Stomach smooth muscle (tissue), 2 donors: ENCODE measurements around the gene PTGS1.
"Not testable (repeated sequence)": the region's sequence is repeated elsewhere in the genome, so short reads cannot be mapped to it uniquely, and the experiment has no call there.

Experiments used
- H3K27ac ChIP-seq: one replicate; pipeline ENCODE4 v1.7.0; 2013; ENCODE audit warnings: mild to moderate bottlenecking, low read length, inconsistent platforms
- H3K27me3 ChIP-seq, 2 donors: one replicate each; pipeline ENCODE4 v1.7.0; 2013; ENCODE audit warnings: low read length in 2 of 2; ENCODE audit not compliant: insufficient read depth in 2 of 2, control insufficient read depth in 1 of 2
- H3K36me3 ChIP-seq, 2 donors: one replicate each; pipeline ENCODE4 v1.7.0; 2013; ENCODE audit warnings: low read length in 2 of 2; ENCODE audit not compliant: control insufficient read depth in 2 of 2, insufficient read depth in 2 of 2
- H3K4me1 ChIP-seq: one replicate; pipeline ENCODE4 v1.7.0; 2013; ENCODE audit warnings: low read length; ENCODE audit not compliant: control insufficient read depth, insufficient read depth
- H3K4me3 ChIP-seq, 2 donors: one replicate each; pipeline ENCODE4 v1.7.0; 2013; ENCODE audit warnings: low read length in 2 of 2
- H3K9ac ChIP-seq, 2 donors: one replicate each; pipeline ENCODE4 v1.7.0; 2013; ENCODE audit warnings: low read length in 2 of 2, mild to moderate bottlenecking in 1 of 2
- H3K9me3 ChIP-seq, 2 donors: one replicate each; pipeline ENCODE4 v1.7.0; 2013; ENCODE audit warnings: low read length in 2 of 2; ENCODE audit not compliant: control insufficient read depth in 2 of 2
- donor health status: healthy.
- donor health status: Pancreatic carcinoma.

PTGS1 gene

GRCh38 chr9:122401896-122402295 lies 31.1 kb downstream of the PTGS1 start:
- Histone ChIP-seq H3K27me3 (no peaks in the 10 kb centered on the region), H3K9me3 (no peaks in the 10 kb centered on the region), H3K4me1 (peaks cover 5% of the 10 kb centered on the region), H3K9ac (no peak overlapping the region), H3K4me3 (no peak overlapping the region), H3K27ac (no peak overlapping the region), H3K36me3 (no peaks in the 10 kb centered on the region)

GRCh38 chr9:122402403-122402871 lies 31.6 kb downstream of the PTGS1 start:
- Histone ChIP-seq H3K4me1 (peaks cover 5% of the 10 kb centered on the region), H3K9ac (no peak overlapping the region), H3K4me3 (no peak overlapping the region), H3K27me3 (no peaks in the 10 kb centered on the region), H3K27ac (no peak overlapping the region), H3K9me3 (no peaks in the 10 kb centered on the region), H3K36me3 (no peaks in the 10 kb centered on the region)

- H3K4me3 ChIP-seq, result no peak overlapping the region
- no peak overlapping the region for H3K9ac ChIP-seq
- H3K36me3 ChIP-seq, result no peaks in the 10 kb centered on the region
- peaks cover 5% of the 10 kb centered on the region for H3K4me1 ChIP-seq
- no peak overlapping the region for H3K27ac ChIP-seq
- H3K9me3 ChIP-seq, result no peaks in the 10 kb centered on the region
- no peaks in the 10 kb centered on the region for H3K27me3 ChIP-seq
These were observed 32.0 kb downstream of the PTGS1 start for GRCh38 chr9:122402874-122403273.

- Histone ChIP-seq H3K27ac (no peak overlapping the region), H3K9me3 (no peaks in the 10 kb centered on the region), H3K27me3 (no peaks in the 10 kb centered on the region), H3K9ac (no peak overlapping the region), H3K4me3 (no peak overlapping the region), H3K4me1 (peaks cover 5% of the 10 kb centered on the region), H3K36me3 (no peaks in the 10 kb centered on the region)
These were observed 32.7 kb downstream of the PTGS1 start for GRCh38 chr9:122403381-122404000.

- H3K36me3 ChIP-seq, H3K9me3 ChIP-seq, H3K4me1 ChIP-seq, H3K9ac ChIP-seq, H3K27me3 ChIP-seq, H3K27ac ChIP-seq, H3K4me3 ChIP-seq: not testable (repeated sequence)
These were observed 34.7 kb downstream of the PTGS1 start for GRCh38 chr9:122405304-122406069.

GRCh38 chr9:122406070-122406890 lies 35.5 kb downstream of the PTGS1 start:
- Histone ChIP-seq H3K27me3 (no peaks in the 10 kb centered on the region), H3K9me3 (no peaks in the 10 kb centered on the region), H3K36me3 (no peaks in the 10 kb centered on the region), H3K4me1 (peaks cover 5% of the 10 kb centered on the region), H3K27ac (no peak overlapping the region), H3K9ac (no peak overlapping the region), H3K4me3 (no peak overlapping the region)

- not testable (repeated sequence) for H3K9ac ChIP-seq, H3K36me3 ChIP-seq, H3K9me3 ChIP-seq, H3K27me3 ChIP-seq, H3K27ac ChIP-seq, H3K4me3 ChIP-seq, H3K4me1 ChIP-seq
These were observed 43.3 kb downstream of the PTGS1 start for GRCh38 chr9:122414108-122414507.

GRCh38 chr9:122418016-122418415 lies 47.2 kb downstream of the PTGS1 start:
- no peak overlapping the region for H3K9ac ChIP-seq
- no peak overlapping the region for H3K27ac ChIP-seq

GRCh38 chr9:122420315-122420714 lies 49.5 kb downstream of the PTGS1 start:
- no peaks in the 10 kb centered on the region for H3K4me1 ChIP-seq
- H3K4me3 ChIP-seq, result no peak overlapping the region
- H3K36me3 ChIP-seq, result no peaks in the 10 kb centered on the region
- H3K27ac ChIP-seq, result no peak overlapping the region
- H3K27me3 ChIP-seq, result no peaks in the 10 kb centered on the region
- H3K9ac ChIP-seq, result no peak overlapping the region
- H3K9me3 ChIP-seq, result no peaks in the 10 kb centered on the region

More at GRCh38 chr9:122418016-122418415, 47.2 kb downstream of the PTGS1 start:
- Histone ChIP-seq H3K4me1 (no peaks in the 10 kb centered on the region), H3K4me3 (no peak overlapping the region), H3K9me3 (no peaks in the 10 kb centered on the region), H3K27me3 (no peaks in the 10 kb centered on the region), H3K36me3 (no peaks in the 10 kb centered on the region)

GRCh38 chr9:122425087-122425486 lies 54.3 kb downstream of the PTGS1 start:
- H3K36me3 ChIP-seq, result no peaks in the 10 kb centered on the region
- no peaks in the 10 kb centered on the region for H3K27me3 ChIP-seq
- no peak overlapping the region for H3K27ac ChIP-seq
- H3K9ac ChIP-seq, result no peak overlapping the region
- no peaks in the 10 kb centered on the region for H3K4me1 ChIP-seq
- H3K9me3 ChIP-seq, result no peaks in the 10 kb centered on the region
- no peak overlapping the region for H3K4me3 ChIP-seq
